ENCODE data around the gene TGIF1. TPM values are rescaled to one million over a fixed set of nuclear protein-coding genes. Genes with fewer than 3 reads are reported as not detected.

Gene TGIF1
- polyA plus RNA-seq, 1 donor from 2014 or later, result 3.6 TPM

GRCh38 chr18:3455090-3455635 lies 5.2 kb downstream of the TGIF1 start:
- peaks cover 4% of the 10 kb centered on the region for H3K36me3 ChIP-seq (ENCODE audit: insufficient read depth, low read length)
- H3K9me3 ChIP-seq (ENCODE audit: low read length), result no peaks in the 10 kb centered on the region
- no peaks in the 10 kb centered on the region for H3F3A ChIP-seq (ENCODE audit: insufficient read depth, low read length, poor library complexity, severe bottlenecking)
- H3K9me2 ChIP-seq (ENCODE audit: insufficient read depth, low read length), result no peaks in the 10 kb centered on the region
- no peak overlapping the region for H3K4me2 ChIP-seq (ENCODE audit: low read length)
- TF ChIP-seq CTCF (IDR thresholded peaks at IDR 0.05; ENCODE audit: poor library complexity, severe bottlenecking), result no peak
- TF ChIP-seq SMC3 (conservative IDR thresholded peaks at IDR 0.05; ENCODE audit: poor library complexity), result no peak
- TF ChIP-seq MXI1 (conservative IDR thresholded peaks at IDR 0.05; ENCODE audit: poor library complexity, severe bottlenecking), result no peak
- no peak for TF ChIP-seq POLR2AphosphoS5 (IDR thresholded peaks at IDR 0.05)
- TF ChIP-seq EZH2 (IDR thresholded peaks at IDR 0.05; ENCODE audit: borderline replicate concordance, insufficient read depth, low read length, poor library complexity, severe bottlenecking), result no peak
- no peak for TF ChIP-seq EP300 (conservative IDR thresholded peaks at IDR 0.05; ENCODE audit: poor library complexity, severe bottlenecking)
- TF ChIP-seq RAD21 (conservative IDR thresholded peaks at IDR 0.05), result no peak
- no peak for TF ChIP-seq REST (IDR thresholded peaks at IDR 0.05; ENCODE audit: borderline replicate concordance)
- peaks cover 39% of the 10 kb centered on the region for H3K27me3 ChIP-seq (ENCODE audit: insufficient read depth, low read depth, low read length)
- H3K4me3 ChIP-seq (ENCODE audit: low read length), result no peak overlapping the region
- no peak overlapping the region for H3K27ac ChIP-seq (ENCODE audit: low read length)
- no peak overlapping the region for H2AFZ ChIP-seq (ENCODE audit: low read depth, low read length)
- no peaks in the 10 kb centered on the region for H4K20me1 ChIP-seq (ENCODE audit: insufficient read depth)
- H3K9ac ChIP-seq (ENCODE audit: low read length), result no peak overlapping the region
- peaks cover 73% of the 10 kb centered on the region for H3K79me2 ChIP-seq (replicated peaks; ENCODE audit: insufficient read depth, low read length)

GRCh38 chr18:3455907-3456685 lies 6.1 kb downstream of the TGIF1 start:
- TF ChIP-seq MXI1 (conservative IDR thresholded peaks at IDR 0.05; ENCODE audit: poor library complexity, severe bottlenecking) (no peak), CTCF (IDR thresholded peaks at IDR 0.05; ENCODE audit: poor library complexity, severe bottlenecking) (no peak), EZH2 (IDR thresholded peaks at IDR 0.05; ENCODE audit: borderline replicate concordance, insufficient read depth, low read length, poor library complexity, severe bottlenecking) (no peak), RAD21 (conservative IDR thresholded peaks at IDR 0.05) (no peak), TAF1 (IDR thresholded peaks at IDR 0.05; ENCODE audit: low read depth) (no peak), POLR2AphosphoS5 (IDR thresholded peaks at IDR 0.05) (no peak), EP300 (conservative IDR thresholded peaks at IDR 0.05; ENCODE audit: poor library complexity, severe bottlenecking) (no peak), REST (IDR thresholded peaks at IDR 0.05; ENCODE audit: borderline replicate concordance) (no peak), SMC3 (conservative IDR thresholded peaks at IDR 0.05; ENCODE audit: poor library complexity) (no peak)
- Histone ChIP-seq H4K20me1 (ENCODE audit: insufficient read depth) (no peaks in the 10 kb centered on the region), H3K79me2 (replicated peaks; ENCODE audit: insufficient read depth, low read length) (peaks cover 71% of the 10 kb centered on the region), H3K9me2 (ENCODE audit: insufficient read depth, low read length) (no peaks in the 10 kb centered on the region), H2AFZ (ENCODE audit: low read depth, low read length) (no peak overlapping the region), H3F3A (ENCODE audit: insufficient read depth, low read length, poor library complexity, severe bottlenecking) (no peaks in the 10 kb centered on the region), H3K27ac (ENCODE audit: low read length) (no peak overlapping the region), H3K9ac (ENCODE audit: low read length) (no peak overlapping the region), H3K27me3 (ENCODE audit: insufficient read depth, low read depth, low read length) (peaks cover 31% of the 10 kb centered on the region), H3K4me3 (ENCODE audit: low read length) (no peak overlapping the region), H3K9me3 (ENCODE audit: low read length) (no peaks in the 10 kb centered on the region), H3K36me3 (ENCODE audit: insufficient read depth, low read length) (peaks cover 4% of the 10 kb centered on the region), H3K4me2 (ENCODE audit: low read length) (no peak overlapping the region)

All from neural cell (in vitro differentiated cells).